Adipocyte (in vitro differentiated cells): Measurements from ENCODE around the gene CDKN2C.
"Not testable (repeated sequence)": the region's sequence is repeated elsewhere in the genome, so short reads cannot be mapped to it uniquely, and the experiment has no call there.

Experiments used
- DNase-seq: peaks from one replicate; pipeline ENCODE4 v3.0.0-alpha.2; 2015; ENCODE audit warnings: low read depth
- H3K27me3 ChIP-seq: replicated peaks from 2 replicates; pipeline ENCODE4 v1.7.0; 2013; ENCODE audit warnings: mild to moderate bottlenecking, low read length, moderate library complexity; ENCODE audit not compliant: control insufficient read depth, insufficient read depth
- H3K36me3 ChIP-seq: 2 replicates; pipeline ENCODE4 v1.7.0; 2013; ENCODE audit warnings: low read length, mild to moderate bottlenecking, moderate library complexity; ENCODE audit not compliant: control insufficient read depth, insufficient read depth, severe bottlenecking
- H3K4me1 ChIP-seq: 2 replicates; pipeline ENCODE4 v1.7.0; 2013; ENCODE audit warnings: mild to moderate bottlenecking, low read length, moderate library complexity; ENCODE audit not compliant: control insufficient read depth, insufficient read depth
- H3K4me3 ChIP-seq: 2 replicates; pipeline ENCODE4 v1.7.0; 2013; ENCODE audit warnings: mild to moderate bottlenecking, low read length, moderate library complexity
- H3K9ac ChIP-seq: 2 replicates; pipeline ENCODE4 v1.7.0; 2013; ENCODE audit warnings: mild to moderate bottlenecking, low read length, moderate library complexity
- H3K9me3 ChIP-seq: 2 replicates; pipeline ENCODE4 v1.7.0; 2013; ENCODE audit warnings: mild to moderate bottlenecking, low read length, moderate library complexity; ENCODE audit not compliant: control insufficient read depth

CDKN2C gene

DNA sequence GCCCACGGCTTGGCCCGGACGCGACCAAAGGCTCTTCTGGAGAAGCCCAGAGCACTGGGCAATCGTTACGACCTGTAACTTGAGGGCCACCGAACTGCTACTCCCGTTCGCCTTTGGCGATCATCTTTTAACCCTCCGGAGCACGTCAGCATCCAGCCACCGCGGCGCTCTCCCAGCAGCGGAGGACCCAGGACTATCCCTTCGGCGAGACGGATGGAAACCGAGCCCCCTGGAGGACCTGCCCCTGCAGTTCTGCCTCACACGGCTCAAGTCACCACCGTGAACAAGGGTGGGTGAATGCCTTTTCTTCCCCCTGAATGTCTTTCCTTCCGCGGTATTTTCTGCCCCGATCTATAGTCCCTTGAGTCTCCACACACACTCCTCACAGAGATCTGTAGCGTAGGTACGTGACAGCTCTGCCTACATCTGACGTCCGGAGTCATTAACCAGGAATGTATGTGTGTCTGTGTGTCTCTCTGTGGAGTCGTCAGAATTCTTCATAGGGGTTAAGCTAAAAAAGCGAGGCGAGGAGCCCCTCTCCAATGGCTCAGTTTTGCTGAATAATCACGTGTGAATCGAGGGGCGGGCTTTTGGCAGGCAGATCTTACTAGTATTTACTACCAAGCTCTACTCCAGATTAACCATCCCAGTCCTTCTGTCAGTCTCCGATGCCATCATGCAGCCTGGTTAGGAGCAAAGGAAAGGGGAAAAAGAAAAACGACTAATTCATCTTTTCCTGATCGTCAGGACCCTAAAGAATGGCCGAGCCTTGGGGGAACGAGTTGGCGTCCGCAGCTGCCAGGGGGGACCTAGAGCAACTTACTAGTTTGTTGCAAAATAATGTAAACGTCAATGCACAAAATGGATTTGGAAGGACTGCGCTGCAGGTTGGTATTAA, at the start of gene CDKN2C:
CDKN2C (plus strand) TSS at position 635 of the 898 bp plus-strand sequence; CDS start at position 759, 124 bp downstream.
- peak within 1 kb of the TSS; percentile 91 for H3K4me3 ChIP-seq
- peaks cover 26% of the 10 kb centered on the region for H3K4me1 ChIP-seq
- H3K36me3 ChIP-seq, result no peaks in the 10 kb centered on the region
- H3K9me3 ChIP-seq, result no peaks in the 10 kb centered on the region
- H3K9ac ChIP-seq, result peak within 1 kb of the TSS; percentile 91
- DNase-seq, result peak; percentile 95
- H3K27me3 ChIP-seq, result no peaks in the 10 kb centered on the region

GRCh38 chr1:50920409-50920808, 49.6 kb upstream of the CDKN2C start:
- Histone ChIP-seq H3K9me3 (peaks cover 13% of the 10 kb centered on the region), H3K9ac (no peak overlapping the region), H3K27me3 (no peaks in the 10 kb centered on the region), H3K36me3 (no peaks in the 10 kb centered on the region), H3K4me3 (no peak overlapping the region), H3K4me1 (no peaks in the 10 kb centered on the region)
- no peak for DNase-seq

- DNase-seq, result no peak
- H3K36me3 ChIP-seq, result no peaks in the 10 kb centered on the region
- peaks cover 13% of the 10 kb centered on the region for H3K9me3 ChIP-seq
- no peak overlapping the region for H3K4me3 ChIP-seq
- H3K27me3 ChIP-seq, result no peaks in the 10 kb centered on the region
- H3K4me1 ChIP-seq, result no peaks in the 10 kb centered on the region
- H3K9ac ChIP-seq, result no peak overlapping the region
These were observed 49.0 kb upstream of the CDKN2C start for GRCh38 chr1:50921029-50921428.

DNA sequence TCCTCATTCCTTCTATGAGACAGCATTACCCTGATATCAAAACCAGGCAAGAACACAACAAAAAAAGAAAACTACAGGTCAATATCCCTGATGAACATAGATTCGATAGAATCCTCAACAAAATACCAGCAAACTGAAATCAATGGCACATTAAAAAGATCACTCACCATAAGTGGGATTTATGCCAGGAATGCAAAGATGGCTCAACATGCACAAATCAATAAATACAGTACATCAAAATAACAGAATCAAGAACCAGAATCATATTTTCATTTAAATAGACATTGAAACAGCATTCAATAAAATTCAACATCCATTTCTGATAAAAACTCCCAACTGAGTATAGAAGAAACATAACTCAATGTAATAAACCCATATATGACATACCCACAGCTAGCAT, 46.5 kb upstream of the CDKN2C start:
- H3K36me3 ChIP-seq, result no peaks in the 10 kb centered on the region
- H3K9ac ChIP-seq, result no peak overlapping the region
- no peaks in the 10 kb centered on the region for H3K4me1 ChIP-seq
- H3K4me3 ChIP-seq, result no peak overlapping the region
- peaks cover 13% of the 10 kb centered on the region for H3K9me3 ChIP-seq
- no peak for DNase-seq
- no peaks in the 10 kb centered on the region for H3K27me3 ChIP-seq

GRCh38 chr1:50929376-50929958, 40.6 kb upstream of the CDKN2C start:
- DNase-seq, result peak; percentile 80
- Histone ChIP-seq H3K36me3 (no peaks in the 10 kb centered on the region), H3K4me1 (no peaks in the 10 kb centered on the region), H3K27me3 (no peaks in the 10 kb centered on the region), H3K9ac (no peak overlapping the region), H3K9me3 (no peaks in the 10 kb centered on the region), H3K4me3 (no peak overlapping the region)

DNA sequence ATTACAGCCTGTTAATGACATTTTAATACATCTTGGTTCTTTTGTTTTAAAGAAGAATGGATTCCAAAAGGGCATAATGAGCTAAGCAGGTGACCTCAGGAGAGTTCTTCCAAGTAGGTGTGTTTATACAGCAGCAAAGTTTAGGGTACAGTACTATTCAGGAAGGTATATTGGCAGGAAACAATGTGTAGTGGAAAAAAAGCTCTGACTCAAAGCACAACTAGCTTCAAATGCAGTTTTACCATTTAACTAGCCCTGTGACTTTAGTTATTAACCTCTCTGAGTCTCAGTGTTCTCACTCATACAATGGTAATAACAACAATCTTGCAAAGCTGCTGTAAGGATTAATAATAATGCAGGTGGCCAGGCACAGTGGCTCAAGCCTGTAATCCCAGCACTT, 39.9 kb upstream of the CDKN2C start:
- Histone ChIP-seq H3K9me3 (no peaks in the 10 kb centered on the region), H3K27me3 (no peaks in the 10 kb centered on the region), H3K4me3 (no peak overlapping the region), H3K9ac (no peak overlapping the region), H3K4me1 (no peaks in the 10 kb centered on the region), H3K36me3 (no peaks in the 10 kb centered on the region)
- no peak for DNase-seq

- H3K9ac ChIP-seq, result no peak overlapping the region
- H3K4me1 ChIP-seq, result peaks cover 2% of the 10 kb centered on the region
- H3K36me3 ChIP-seq, result no peaks in the 10 kb centered on the region
- no peaks in the 10 kb centered on the region for H3K27me3 ChIP-seq
- H3K4me3 ChIP-seq, result no peak overlapping the region
- no peak for DNase-seq
- H3K9me3 ChIP-seq, result no peaks in the 10 kb centered on the region
These were observed 38.9 kb upstream of the CDKN2C start for GRCh38 chr1:50930965-50931737.

DNA sequence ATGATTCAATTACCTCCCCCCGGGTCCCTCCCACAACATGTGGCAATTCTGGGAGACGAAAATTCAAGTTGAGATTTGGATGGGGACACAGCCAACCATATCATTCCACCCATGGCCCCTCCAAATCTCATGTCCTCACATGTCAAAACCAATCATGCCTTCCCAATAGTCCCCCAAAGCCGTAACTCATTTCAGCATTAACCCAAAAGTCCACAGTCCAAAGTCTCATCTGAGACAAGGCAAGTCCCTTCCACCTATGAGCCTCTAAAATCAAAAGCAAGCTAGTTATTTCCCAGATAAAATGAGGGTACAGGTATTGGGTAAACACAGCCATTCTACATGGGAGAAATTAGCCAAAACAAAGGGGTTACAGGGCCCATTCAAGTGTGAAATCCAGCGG, 38.0 kb upstream of the CDKN2C start:
- H3K36me3 ChIP-seq, H3K4me3 ChIP-seq, H3K9me3 ChIP-seq, H3K9ac ChIP-seq, DNase-seq, H3K27me3 ChIP-seq, H3K4me1 ChIP-seq: not testable (repeated sequence)

GRCh38 chr1:50933770-50934169, 36.3 kb upstream of the CDKN2C start:
- not testable (repeated sequence) for H3K9ac ChIP-seq, DNase-seq, H3K4me3 ChIP-seq, H3K27me3 ChIP-seq, H3K9me3 ChIP-seq, H3K36me3 ChIP-seq, H3K4me1 ChIP-seq

GRCh38 chr1:50934838-50935237, 35.2 kb upstream of the CDKN2C start:
- Histone ChIP-seq H3K36me3 (no peaks in the 10 kb centered on the region), H3K27me3 (no peaks in the 10 kb centered on the region), H3K9ac (no peak overlapping the region), H3K4me3 (no peak overlapping the region), H3K9me3 (no peaks in the 10 kb centered on the region), H3K4me1 (peaks cover 9% of the 10 kb centered on the region)
- DNase-seq, result no peak

DNA sequence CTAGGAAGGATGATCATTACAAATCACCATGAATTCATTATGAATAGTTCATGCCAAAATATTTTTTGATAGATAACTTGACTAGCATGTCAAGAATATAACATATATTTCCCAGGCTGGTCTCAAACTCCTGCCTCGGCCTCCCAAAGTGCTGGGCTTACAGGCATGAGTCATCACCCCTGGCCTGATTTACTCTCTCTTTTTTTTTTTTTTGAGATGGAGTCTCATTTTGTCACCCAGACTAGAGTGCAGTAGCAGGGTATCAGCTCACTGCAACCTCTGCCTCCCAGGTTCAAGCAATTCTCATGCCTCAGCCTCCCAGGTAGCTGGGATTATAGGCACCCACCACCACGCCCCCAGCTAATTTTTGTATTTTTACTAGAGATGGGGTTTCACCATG, 34.8 kb upstream of the CDKN2C start:
- H3K4me1 ChIP-seq, DNase-seq, H3K4me3 ChIP-seq, H3K36me3 ChIP-seq, H3K9me3 ChIP-seq, H3K9ac ChIP-seq, H3K27me3 ChIP-seq: not testable (repeated sequence)
